Measurements from ENCODE around the gene PPP1CA. TPM values are rescaled to one million over a fixed set of nuclear protein-coding genes. Genes with fewer than 3 reads are reported as not detected.

The PPP1CA gene
- total and polyA plus RNA-seq, 2 donors (not counting 1 experiment from before 2014, with no cell fraction given): 104 to 135 TPM

- Histone ChIP-seq H3K9me3 (ENCODE audit: control insufficient read depth, insufficient read depth, low read depth, low read length) (no peaks in the 10 kb centered on the region), H3K4me3 (replicated peaks in 1 of 4; ENCODE audit: control extremely low read depth in 1 of 4, insufficient read depth in 1 of 4, low read depth in 3 of 4, low read length in 4 of 4) (no peak overlapping the region), H3K27ac (ENCODE audit: insufficient read depth, low read length) (no peak overlapping the region), H3K27me3 (ENCODE audit: control insufficient read depth, insufficient read depth, low read length) (peaks cover 8% of the 10 kb centered on the region), H2AFZ (ENCODE audit: low read length) (no peak overlapping the region), H4K20me1 (ENCODE audit: control insufficient read depth, extremely low read depth, insufficient read depth, low read length) (no peaks in the 10 kb centered on the region), H3K36me3 (ENCODE audit: control insufficient read depth, insufficient read depth, low read length) (no peaks in the 10 kb centered on the region), H3K79me2 (ENCODE audit: control insufficient read depth, insufficient read depth, low read length) (no peaks in the 10 kb centered on the region), H3K4me1 (ENCODE audit: control insufficient read depth, extremely low read depth, insufficient read depth, low read length) (peaks cover 5% of the 10 kb centered on the region), H3K4me2 (ENCODE audit: extremely low read depth, insufficient read depth, low read length) (no peak overlapping the region), H3K9ac (ENCODE audit: insufficient read depth, low read length) (no peak overlapping the region)
- TF ChIP-seq, protein P1, sequence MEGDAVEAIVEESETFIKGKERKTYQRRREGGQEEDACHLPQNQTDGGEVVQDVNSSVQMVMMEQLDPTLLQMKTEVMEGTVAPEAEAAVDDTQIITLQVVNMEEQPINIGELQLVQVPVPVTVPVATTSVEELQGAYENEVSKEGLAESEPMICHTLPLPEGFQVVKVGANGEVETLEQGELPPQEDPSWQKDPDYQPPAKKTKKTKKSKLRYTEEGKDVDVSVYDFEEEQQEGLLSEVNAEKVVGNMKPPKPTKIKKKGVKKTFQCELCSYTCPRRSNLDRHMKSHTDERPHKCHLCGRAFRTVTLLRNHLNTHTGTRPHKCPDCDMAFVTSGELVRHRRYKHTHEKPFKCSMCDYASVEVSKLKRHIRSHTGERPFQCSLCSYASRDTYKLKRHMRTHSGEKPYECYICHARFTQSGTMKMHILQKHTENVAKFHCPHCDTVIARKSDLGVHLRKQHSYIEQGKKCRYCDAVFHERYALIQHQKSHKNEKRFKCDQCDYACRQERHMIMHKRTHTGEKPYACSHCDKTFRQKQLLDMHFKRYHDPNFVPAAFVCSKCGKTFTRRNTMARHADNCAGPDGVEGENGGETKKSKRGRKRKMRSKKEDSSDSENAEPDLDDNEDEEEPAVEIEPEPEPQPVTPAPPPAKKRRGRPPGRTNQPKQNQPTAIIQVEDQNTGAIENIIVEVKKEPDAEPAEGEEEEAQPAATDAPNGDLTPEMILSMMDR (conservative IDR thresholded peaks at IDR 0.05 in 1 of 2, IDR thresholded peaks at IDR 0.05 in 1 of 2; ENCODE audit: low read depth in 1 of 2, low read length in 2 of 2): no peak
- no peak for TF ChIP-seq EZH2 (IDR thresholded peaks at IDR 0.05; ENCODE audit: low read length, missing control alignments)
- DNase-seq (ENCODE audit: low read depth in 2 of 2): no peak
Observed at GRCh38 chr11:67419325-67420049, 17.8 kb upstream of the PPP1CA start.

DNA sequence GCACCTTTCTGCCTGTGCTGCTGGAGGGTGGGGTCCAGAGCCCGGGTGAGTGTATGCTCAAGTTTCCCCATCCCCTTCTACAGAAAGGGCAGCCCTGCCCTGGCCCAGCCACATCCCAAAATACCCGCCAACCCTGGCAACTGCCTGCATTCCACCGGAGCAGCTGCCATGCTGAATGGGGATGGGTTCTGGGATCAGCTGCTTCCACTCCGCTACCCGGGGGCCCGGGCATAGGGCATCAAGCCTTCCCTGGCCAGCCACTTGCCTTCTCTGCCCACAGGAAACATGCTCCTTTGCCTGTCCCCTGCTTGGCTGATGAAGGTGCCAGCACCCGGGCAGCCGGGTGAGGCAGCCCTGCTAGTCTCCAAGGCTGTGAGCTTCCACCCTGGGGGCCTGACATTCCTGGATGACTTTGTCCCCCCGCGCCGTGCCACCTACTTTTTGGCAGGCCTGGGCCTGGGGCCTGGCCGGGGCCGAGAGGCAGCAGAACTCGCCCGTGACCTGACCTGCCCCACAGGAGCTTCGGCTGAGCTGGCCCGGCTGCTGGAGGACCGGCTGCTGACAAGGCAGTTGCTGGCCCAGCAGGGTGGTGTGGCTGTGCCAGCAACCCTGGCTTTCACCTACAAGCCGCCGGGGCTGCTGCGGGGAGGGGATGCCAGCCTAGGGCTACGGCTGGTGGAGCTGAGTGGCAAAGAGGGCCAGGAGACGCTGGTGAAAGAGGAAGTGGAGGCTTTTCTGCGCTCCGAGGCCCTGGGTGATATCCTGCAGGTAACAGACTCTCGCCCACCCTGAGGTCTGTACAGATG is 17.0 kb upstream of the PPP1CA start:
- Histone ChIP-seq H3K4me1 (ENCODE audit: control insufficient read depth, extremely low read depth, insufficient read depth, low read length) (peaks cover 5% of the 10 kb centered on the region), H3K4me2 (ENCODE audit: extremely low read depth, insufficient read depth, low read length) (no peak overlapping the region), H3K9me3 (ENCODE audit: control insufficient read depth, insufficient read depth, low read depth, low read length) (no peaks in the 10 kb centered on the region), H3K79me2 (ENCODE audit: control insufficient read depth, insufficient read depth, low read length) (no peaks in the 10 kb centered on the region), H3K4me3 (replicated peaks in 1 of 4; ENCODE audit: control extremely low read depth in 1 of 4, insufficient read depth in 1 of 4, low read depth in 3 of 4, low read length in 4 of 4) (no peak overlapping the region), H3K9ac (ENCODE audit: insufficient read depth, low read length) (no peak overlapping the region), H3K27me3 (ENCODE audit: control insufficient read depth, insufficient read depth, low read length) (peaks cover 8% of the 10 kb centered on the region), H3K27ac (ENCODE audit: insufficient read depth, low read length) (no peak overlapping the region), H2AFZ (ENCODE audit: low read length) (no peak overlapping the region), H3K36me3 (ENCODE audit: control insufficient read depth, insufficient read depth, low read length) (no peaks in the 10 kb centered on the region), H4K20me1 (ENCODE audit: control insufficient read depth, extremely low read depth, insufficient read depth, low read length) (no peaks in the 10 kb centered on the region)
- TF ChIP-seq EZH2 (IDR thresholded peaks at IDR 0.05; ENCODE audit: low read length, missing control alignments): no peak
- TF ChIP-seq, protein P1 (conservative IDR thresholded peaks at IDR 0.05 in 1 of 2, IDR thresholded peaks at IDR 0.05 in 1 of 2; ENCODE audit: low read depth in 1 of 2, low read length in 2 of 2): no peak
- no peak for DNase-seq (ENCODE audit: low read depth in 2 of 2)

GRCh38 chr11:67417425-67417824 is 15.8 kb upstream of the PPP1CA start:
- TF ChIP-seq, protein P1 (conservative IDR thresholded peaks at IDR 0.05 in 1 of 2, IDR thresholded peaks at IDR 0.05 in 1 of 2; ENCODE audit: low read depth in 1 of 2, low read length in 2 of 2): no peak
- no peak for TF ChIP-seq EZH2 (IDR thresholded peaks at IDR 0.05; ENCODE audit: low read length, missing control alignments)

More at GRCh38 chr11:67417425-67417824, 15.8 kb upstream of the PPP1CA start:
- Histone ChIP-seq H3K27ac (ENCODE audit: insufficient read depth, low read length) (no peak overlapping the region), H3K4me3 (replicated peaks in 1 of 4; ENCODE audit: control extremely low read depth in 1 of 4, insufficient read depth in 1 of 4, low read depth in 3 of 4, low read length in 4 of 4) (no peak overlapping the region), H3K4me1 (ENCODE audit: control insufficient read depth, extremely low read depth, insufficient read depth, low read length) (peaks cover 5% of the 10 kb centered on the region), H3K9me3 (ENCODE audit: control insufficient read depth, insufficient read depth, low read depth, low read length) (no peaks in the 10 kb centered on the region), H3K27me3 (ENCODE audit: control insufficient read depth, insufficient read depth, low read length) (peaks cover 12% of the 10 kb centered on the region), H3K4me2 (ENCODE audit: extremely low read depth, insufficient read depth, low read length) (no peak overlapping the region), H2AFZ (ENCODE audit: low read length) (no peak overlapping the region), H3K9ac (ENCODE audit: insufficient read depth, low read length) (no peak overlapping the region), H4K20me1 (ENCODE audit: control insufficient read depth, extremely low read depth, insufficient read depth, low read length) (no peaks in the 10 kb centered on the region), H3K36me3 (ENCODE audit: control insufficient read depth, insufficient read depth, low read length) (no peaks in the 10 kb centered on the region), H3K79me2 (ENCODE audit: control insufficient read depth, insufficient read depth, low read length) (no peaks in the 10 kb centered on the region)
- no peak for DNase-seq (ENCODE audit: low read depth in 2 of 2)

Measured in fibroblast of lung (primary cell).